Gastrocnemius medialis (tissue), 4 donors: ENCODE results near the gene KDM8.

Source experiments
- CTCF ChIP-seq, 5 experiments: fragments of 450-650 bp in 3 of 5; fragments of 200-600 bp in 2 of 5; sonication (generic) in 2 of 5; IDR thresholded peaks in 4 of 5; conservative IDR thresholded peaks in 1 of 5; 1 replicate in 4 of 5; 2 replicates in 1 of 5; pipeline ENCODE4 v1.5.1; 2016 to 2019; ENCODE audit warnings: antibody characterized with exemption in 5 of 5, mild to moderate bottlenecking in 3 of 5, moderate library complexity in 3 of 5
- POLR2A ChIP-seq, 2 donors: fragments of 450-650 bp; IDR thresholded peaks; one replicate each; pipeline ENCODE4 v1.6.1; 2017; ENCODE audit warnings: antibody characterized with exemption in 2 of 2, mild to moderate bottlenecking in 2 of 2, moderate library complexity in 2 of 2

GRCh38 chr16:27205423-27206065, 2.2 kb downstream of the KDM8 start:
- TF ChIP-seq CTCF (IDR thresholded peaks at IDR 0.05 in 4 of 5, conservative IDR thresholded peaks at IDR 0.05 in 1 of 5): no peak
- TF ChIP-seq POLR2A (IDR thresholded peaks at IDR 0.05): no peak
